Activated T-helper 1 cell treated with anti-CD3 and anti-CD28 coated beads, Interleukin-12 subunit alpha, Interleukin-12 subunit beta, Interleukin-2, Interleukin-4 antibody, amounts not matched to agents 30 ng/mL and 10 ng/mL and 1 ng/mL, durations not matched to agents 14 hours and 24 hours and 36 hours (primary cell): ENCODE results near the gene URB2. TPM values are rescaled to one million over a fixed set of nuclear protein-coding genes. Genes with fewer than 3 reads are reported as not detected.
"Not testable (repeated sequence)": the region's sequence is repeated elsewhere in the genome, so short reads cannot be mapped to it uniquely, and the experiment has no call there.

Experiments
- DNase-seq: peaks from one replicate; pipeline ENCODE4 v3.0.0; 2021; ENCODE audit warnings: low spot score
- H3K27ac Mint-ChIP-seq: one replicate; pipeline ENCODE4 v1.8.0; 2021; ENCODE audit warnings: mild to moderate bottlenecking, mixed read lengths
- H3K27me3 Mint-ChIP-seq: one replicate; pipeline ENCODE4 v1.8.0; 2022; ENCODE audit warnings: mild to moderate bottlenecking, moderate library complexity, mixed read lengths; ENCODE audit not compliant: insufficient read depth
- H3K36me3 Mint-ChIP-seq: one replicate; pipeline ENCODE4 v1.8.0; 2021; ENCODE audit warnings: low read depth, mixed read lengths
- H3K4me1 Mint-ChIP-seq: one replicate; pipeline ENCODE4 v1.8.0; 2021; ENCODE audit warnings: low read depth, mixed read lengths
- H3K4me3 Mint-ChIP-seq: one replicate; pipeline ENCODE4 v1.8.0; 2021; ENCODE audit warnings: mild to moderate bottlenecking, moderate library complexity, mixed read lengths
- H3K9me3 Mint-ChIP-seq: one replicate; pipeline ENCODE4 v1.8.0; 2021; ENCODE audit warnings: mixed read lengths
- intact Hi-C: fragments of 100-400 bp; cut with micrococcal nuclease; formaldehyde crosslinking; loops from one replicate; pipeline ENCODE4 v1.15.1; 2024
- total RNA-seq: library from RNA; stranded (reverse); gene quantifications from 2 replicates; pipeline ENCODE4 v1.2.3, GENCODE V29; 2022

URB2 gene
- total RNA-seq, 1 donor from 2014 or later: 37.3 TPM

DNA sequence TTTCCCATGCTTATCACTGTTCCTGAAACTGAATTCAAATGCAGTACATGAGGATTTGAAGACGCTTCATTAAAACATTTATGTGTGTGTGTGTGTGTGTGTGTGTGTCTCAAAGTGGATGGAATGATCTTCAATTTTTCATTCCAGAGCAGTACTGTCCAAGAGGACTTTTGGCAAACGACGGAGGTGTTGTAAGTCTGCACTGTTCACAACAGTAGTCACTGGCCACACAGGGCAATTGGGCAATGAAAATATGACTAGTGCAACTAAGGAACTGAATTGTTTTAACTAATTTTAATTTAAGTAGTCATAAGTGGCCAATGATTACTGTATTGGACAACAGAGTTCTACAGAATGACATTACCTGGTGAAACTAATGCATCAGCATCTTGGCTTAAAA is 5.2 kb upstream of the URB2 start:
- Mint-ChIP-seq H3K9me3 (no peaks in the 10 kb centered on the region), H3K4me1 (peaks cover 49% of the 10 kb centered on the region), H3K27ac (no peak overlapping the region), H3K27me3 (no peaks in the 10 kb centered on the region), H3K36me3 (peaks cover 15% of the 10 kb centered on the region), H3K4me3 (no peak overlapping the region)
- DNase-seq: no peak
- intact Hi-C loops: loop anchor here (10.0 kb wide), 2 partner anchors 366 to 1244 kb away; partner anchors contain the start of gene C1orf198

DNA sequence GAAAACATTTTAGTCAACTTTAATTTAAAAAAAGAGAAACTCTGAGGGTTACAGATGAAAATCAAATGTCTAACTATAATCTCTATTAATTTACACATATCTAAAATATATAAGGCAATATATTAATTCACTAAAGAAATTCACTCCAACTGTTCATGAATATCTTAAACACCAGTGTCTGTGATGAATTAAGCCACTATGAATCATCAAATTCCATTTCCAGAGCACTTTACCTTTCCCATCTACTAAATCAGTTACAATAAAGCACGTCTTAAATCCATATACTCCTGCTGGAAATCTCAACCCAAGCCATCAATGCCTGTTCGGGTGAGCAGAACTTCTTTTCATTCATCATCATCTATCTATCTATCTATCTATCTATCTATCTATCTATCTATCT is 4.4 kb upstream of the URB2 start:
- Mint-ChIP-seq H3K9me3 (no peaks in the 10 kb centered on the region), H3K36me3 (peaks cover 15% of the 10 kb centered on the region), H3K27me3 (no peaks in the 10 kb centered on the region), H3K27ac (no peak overlapping the region), H3K4me3 (no peak overlapping the region), H3K4me1 (peaks cover 50% of the 10 kb centered on the region)
- intact Hi-C loops: loop anchor here (10.0 kb wide), 2 partner anchors 367 to 1243 kb away; partner anchors contain the start of gene C1orf198
- no peak for DNase-seq

DNA sequence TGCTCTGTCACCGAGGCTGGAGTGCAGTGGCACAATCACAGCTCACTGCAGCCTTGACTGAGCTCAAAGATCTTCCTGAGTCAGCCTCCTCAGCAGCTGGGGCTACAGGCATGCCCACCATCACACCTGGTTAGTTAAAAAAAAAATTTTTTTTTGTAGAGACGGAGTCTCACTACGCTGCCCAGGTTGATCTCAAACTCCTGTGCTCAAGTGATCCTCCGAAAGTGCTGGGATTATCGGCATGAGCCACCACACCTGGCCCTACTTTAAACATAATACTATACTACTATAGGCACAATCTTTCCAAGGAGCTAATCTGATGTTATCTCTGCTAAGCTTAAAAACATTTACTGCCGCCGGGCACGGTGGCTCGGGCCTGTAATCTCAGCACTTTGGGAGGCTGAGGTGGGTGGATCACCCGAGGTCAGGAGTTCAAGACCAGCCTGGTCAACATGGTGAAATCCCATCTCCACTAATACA is 3.4 kb upstream of the URB2 start:
- not testable (repeated sequence) for H3K4me3 Mint-ChIP-seq, H3K27ac Mint-ChIP-seq, H3K27me3 Mint-ChIP-seq, DNase-seq, H3K9me3 Mint-ChIP-seq
- intact Hi-C loops: loop anchor here (10.0 kb wide), 2 partner anchors 368 to 1242 kb away; partner anchors contain the start of gene C1orf198
- peaks cover 53% of the 10 kb centered on the region for H3K4me1 Mint-ChIP-seq
- peaks cover 17% of the 10 kb centered on the region for H3K36me3 Mint-ChIP-seq

DNA sequence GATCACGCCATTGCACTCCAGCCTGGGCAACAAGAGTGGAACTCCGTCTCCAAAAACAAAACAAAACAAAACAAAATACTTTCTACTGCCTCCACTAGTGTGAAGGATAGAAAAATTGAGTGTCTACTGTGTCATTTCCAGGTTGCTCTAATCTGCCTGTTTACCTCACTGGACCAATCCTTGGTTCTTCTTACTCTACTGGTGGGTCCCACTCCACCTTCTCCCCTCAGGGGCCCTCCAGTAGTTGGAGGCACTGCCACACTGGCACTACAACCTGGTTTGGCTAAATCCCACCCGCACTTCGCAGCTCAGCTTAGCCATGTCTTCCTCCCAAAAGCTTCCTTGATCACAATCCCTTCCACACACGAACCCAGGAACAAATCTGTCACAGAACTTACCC is 2.8 kb upstream of the URB2 start:
- DNase-seq: no peak
- H3K27me3 Mint-ChIP-seq: no peaks in the 10 kb centered on the region
- intact Hi-C loops: loop anchor here (10.0 kb wide), 2 partner anchors 368 to 1242 kb away; partner anchors contain the start of gene C1orf198
- peak overlapping the region; percentile 10 for H3K27ac Mint-ChIP-seq
- H3K36me3 Mint-ChIP-seq: peaks cover 14% of the 10 kb centered on the region
- H3K4me3 Mint-ChIP-seq: no peak overlapping the region
- no peaks in the 10 kb centered on the region for H3K9me3 Mint-ChIP-seq
- peaks cover 54% of the 10 kb centered on the region for H3K4me1 Mint-ChIP-seq

DNA sequence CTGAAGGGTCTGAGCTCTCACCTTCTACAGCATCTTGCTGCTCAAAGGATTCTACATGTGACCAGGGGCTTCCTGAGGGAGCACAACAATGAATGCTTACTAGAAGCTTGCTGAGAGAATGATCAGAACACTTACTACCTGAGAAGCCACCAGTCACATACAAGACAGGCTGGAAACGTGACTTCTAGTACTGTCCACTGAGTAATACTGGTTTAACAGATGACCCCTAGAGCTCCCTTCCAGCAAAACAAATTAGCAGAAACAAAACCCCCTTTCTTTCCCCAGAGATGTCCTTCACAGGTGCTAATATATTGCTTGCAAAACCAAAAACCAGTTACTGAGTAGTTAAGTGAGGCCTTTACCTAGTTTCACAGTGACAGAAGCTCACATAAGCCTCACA is 2.2 kb upstream of the URB2 start:
- no peak overlapping the region for H3K27ac Mint-ChIP-seq

DNA sequence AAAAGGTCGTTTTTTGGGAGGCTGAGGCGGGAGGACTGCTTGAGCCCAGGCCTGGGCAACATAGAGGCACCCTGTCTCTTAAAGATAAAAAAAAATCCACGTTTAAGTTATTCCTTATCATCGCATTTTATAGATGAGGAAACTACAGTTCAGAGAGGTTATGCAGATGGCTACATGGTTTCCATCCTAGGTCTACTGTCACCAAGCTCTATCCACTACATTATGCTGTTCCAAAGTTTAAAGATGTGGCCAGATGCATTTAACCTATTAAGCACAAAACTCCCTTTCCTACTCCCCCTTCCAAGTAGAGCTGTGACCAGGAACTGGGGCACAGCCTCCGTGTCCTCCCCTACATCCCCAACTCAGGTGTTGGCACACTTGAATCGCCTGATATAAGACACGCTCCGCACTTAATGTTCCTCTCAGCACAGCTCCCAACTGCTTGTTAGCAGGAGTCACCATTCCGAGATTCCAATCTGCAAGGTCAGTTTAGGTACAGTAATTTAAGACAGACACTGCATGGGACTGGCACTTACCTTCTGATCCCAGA is 1.5 kb upstream of the URB2 start:
- H3K27ac Mint-ChIP-seq: peak overlapping the region; percentile 95
- peaks cover 61% of the 10 kb centered on the region for H3K4me1 Mint-ChIP-seq
- intact Hi-C loops: loop anchor here (1.0 to 10.0 kb wide), 7 partner anchors 40 to 1713 kb away; partner anchors contain the start of genes ARV1, C1orf198, EXOC8 and IBA57
- no peak for DNase-seq
- peaks cover 26% of the 10 kb centered on the region for H3K36me3 Mint-ChIP-seq
- no peaks in the 10 kb centered on the region for H3K9me3 Mint-ChIP-seq
- peak overlapping the region; percentile 97 for H3K4me3 Mint-ChIP-seq
- H3K27me3 Mint-ChIP-seq: no peaks in the 10 kb centered on the region

More for the DNA sequence above, 2.2 kb upstream of the URB2 start:
- Mint-ChIP-seq H3K4me1 (peaks cover 60% of the 10 kb centered on the region), H3K27me3 (no peaks in the 10 kb centered on the region), H3K4me3 (peak overlapping the region; percentile 97), H3K36me3 (peaks cover 20% of the 10 kb centered on the region), H3K9me3 (no peaks in the 10 kb centered on the region)
- intact Hi-C loops: loop anchor here (1.0 to 10.0 kb wide), 3 partner anchors 40 to 1241 kb away; partner anchors contain the start of gene C1orf198
- DNase-seq: no peak

DNA sequence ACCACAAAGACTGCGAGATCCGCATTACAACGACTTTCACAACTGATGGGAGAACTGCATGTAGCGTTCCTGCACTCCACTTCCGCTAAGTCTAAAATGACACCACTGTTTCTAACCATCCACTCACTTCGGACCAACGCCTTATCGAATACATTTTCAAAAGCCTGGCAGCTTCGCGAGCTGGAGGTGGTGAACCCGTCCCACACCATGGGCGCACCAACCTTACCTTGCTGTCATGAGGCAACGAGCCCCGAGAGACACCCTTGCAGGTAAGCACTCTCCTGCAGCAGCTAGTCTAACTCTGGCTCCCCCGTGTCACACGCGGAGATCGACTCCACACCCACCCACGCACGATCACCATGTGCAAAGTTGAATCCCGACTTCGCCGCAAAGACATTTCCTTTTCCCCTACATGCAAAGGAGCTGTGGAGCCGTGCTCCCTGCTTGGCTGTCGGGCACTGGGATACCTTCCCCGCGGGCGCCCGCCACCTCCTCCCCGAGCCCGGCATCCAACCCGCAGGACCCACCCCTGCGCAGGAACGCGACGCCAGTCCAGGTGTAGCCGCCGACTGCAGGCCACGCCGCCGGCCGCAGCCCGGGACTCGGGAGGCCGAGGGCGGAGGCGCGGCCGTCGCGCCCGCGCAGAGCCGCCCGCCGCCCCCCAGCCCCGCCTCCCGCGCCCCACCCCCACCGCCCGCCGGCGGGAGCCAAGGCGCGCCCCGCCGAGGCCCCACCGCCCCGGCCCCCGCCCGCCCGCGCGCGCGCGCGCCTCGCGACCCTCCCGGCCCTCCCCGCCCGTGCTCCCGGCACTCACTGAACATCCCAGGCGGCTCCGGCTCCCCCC is 754 bp upstream of the URB2 start:
- peak; percentile 32 for DNase-seq
- peaks cover 32% of the 10 kb centered on the region for H3K36me3 Mint-ChIP-seq
- no peaks in the 10 kb centered on the region for H3K9me3 Mint-ChIP-seq
- peak overlapping the region; percentile 97 for H3K4me3 Mint-ChIP-seq
- peak overlapping the region; percentile 95 for H3K27ac Mint-ChIP-seq
- intact Hi-C loops: loop anchor here (5.0 to 10.0 kb wide), 6 partner anchors 353 to 1712 kb away; partner anchors contain the start of genes ARV1, C1orf198, EXOC8 and IBA57
- H3K4me1 Mint-ChIP-seq: peaks cover 61% of the 10 kb centered on the region
- H3K27me3 Mint-ChIP-seq: no peaks in the 10 kb centered on the region

DNA sequence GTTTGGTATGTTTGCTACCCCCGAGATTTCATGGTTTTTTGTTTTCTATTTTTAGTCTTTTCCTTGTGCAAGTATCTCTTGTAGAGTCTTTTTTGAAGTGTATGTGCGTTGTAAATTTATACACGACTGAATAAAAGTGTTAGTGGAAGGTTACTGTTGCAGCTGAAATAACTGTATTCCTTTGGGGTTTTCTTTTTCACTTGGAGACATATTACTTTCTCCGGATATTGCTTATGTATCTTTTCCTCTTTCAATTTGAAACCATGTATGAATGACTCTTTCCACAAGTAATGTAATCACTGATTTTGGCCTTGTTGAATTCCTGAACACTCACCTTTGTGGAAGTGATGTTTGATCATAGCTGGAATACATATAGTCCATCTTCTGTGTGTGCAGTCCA is 956 bp downstream of the URB2 start:
- peaks cover 58% of the 10 kb centered on the region for H3K4me1 Mint-ChIP-seq
- H3K4me3 Mint-ChIP-seq: peak overlapping the region; percentile 96
- peak overlapping the region; percentile 94 for H3K27ac Mint-ChIP-seq
- H3K36me3 Mint-ChIP-seq: peaks cover 37% of the 10 kb centered on the region
- DNase-seq: no peak
- H3K9me3 Mint-ChIP-seq: no peaks in the 10 kb centered on the region
- no peaks in the 10 kb centered on the region for H3K27me3 Mint-ChIP-seq
- intact Hi-C loops: loop anchor here (2.0 to 10.0 kb wide), 8 partner anchors 186 to 1902 kb away; partner anchors contain the start of genes ARV1, C1orf198, EXOC8 and IBA57

DNA sequence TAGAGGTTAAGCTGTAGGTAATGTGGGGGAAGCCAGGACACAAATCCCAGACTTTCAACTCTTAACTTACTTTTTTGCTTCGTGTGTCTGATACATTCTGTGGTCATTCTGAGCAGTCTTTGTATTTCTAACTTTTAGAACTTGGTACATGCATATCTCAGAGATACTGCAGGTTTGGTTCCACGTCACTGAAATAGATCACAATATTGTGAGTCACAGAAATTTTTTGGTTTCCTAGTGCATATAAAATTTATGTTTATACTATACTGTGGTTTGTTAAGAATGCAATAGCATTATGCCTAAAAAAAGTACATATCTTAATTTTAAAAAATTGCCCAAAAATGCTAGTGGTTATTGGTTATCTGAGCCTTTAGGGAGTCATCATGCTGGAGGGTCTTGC is 3.2 kb downstream of the URB2 start:
- Mint-ChIP-seq H3K36me3 (peaks cover 41% of the 10 kb centered on the region), H3K4me3 (no peak overlapping the region), H3K9me3 (no peaks in the 10 kb centered on the region), H3K27me3 (no peaks in the 10 kb centered on the region), H3K27ac (no peak overlapping the region), H3K4me1 (peaks cover 43% of the 10 kb centered on the region)
- intact Hi-C loops: loop anchor here (5.0 to 10.0 kb wide), 6 partner anchors 357 to 1708 kb away; partner anchors contain the start of genes ARV1, C1orf198, EXOC8 and IBA57
- no peak for DNase-seq

DNA sequence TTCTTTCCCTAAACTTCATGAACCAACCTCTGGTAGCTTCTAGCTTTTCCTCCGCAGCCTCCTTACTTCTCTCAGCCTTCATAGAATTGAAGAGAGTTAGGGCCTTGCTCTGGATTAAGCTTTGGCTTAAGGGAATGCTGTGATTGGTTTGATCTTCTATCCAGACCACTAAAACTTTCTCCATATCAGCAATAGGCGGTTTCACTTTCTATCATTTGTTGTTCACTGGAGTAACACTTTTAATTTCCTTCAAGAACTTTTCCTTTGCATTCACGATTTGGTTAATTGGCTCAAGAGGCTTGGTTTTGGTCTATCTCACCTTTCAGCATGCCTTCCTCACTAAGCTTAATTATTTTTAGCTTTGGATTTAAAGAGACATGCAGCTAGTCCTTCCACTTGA is 5.1 kb downstream of the URB2 start:
- DNase-seq: no peak
- Mint-ChIP-seq H3K27ac (no peak overlapping the region), H3K4me3 (no peak overlapping the region), H3K27me3 (no peaks in the 10 kb centered on the region), H3K4me1 (peaks cover 35% of the 10 kb centered on the region), H3K9me3 (no peaks in the 10 kb centered on the region), H3K36me3 (peaks cover 46% of the 10 kb centered on the region)
- intact Hi-C loops: no loop called here

DNA sequence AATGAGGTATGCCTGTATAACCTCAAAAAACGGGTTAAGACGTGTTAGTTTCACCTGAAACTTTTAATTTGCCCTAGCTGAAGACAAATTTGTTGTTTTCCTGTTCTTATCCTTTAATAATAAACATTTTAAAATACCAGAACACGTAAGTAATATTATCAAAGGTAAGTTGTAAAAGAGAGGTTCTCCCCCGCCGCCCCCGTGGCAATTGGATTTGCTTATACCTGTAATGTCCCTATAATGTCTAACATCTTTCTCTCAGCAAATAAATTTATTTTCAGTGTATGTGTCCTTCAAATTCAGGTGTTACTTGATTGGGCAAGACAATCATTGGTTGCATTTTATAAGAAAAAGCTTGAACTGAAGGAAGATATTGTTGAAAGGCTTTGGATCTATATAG is 5.9 kb downstream of the URB2 start:
- no peak overlapping the region for H3K27ac Mint-ChIP-seq
- intact Hi-C loops: no loop called here
- H3K27me3 Mint-ChIP-seq: no peaks in the 10 kb centered on the region
- DNase-seq: no peak
- peaks cover 52% of the 10 kb centered on the region for H3K36me3 Mint-ChIP-seq
- peaks cover 32% of the 10 kb centered on the region for H3K4me1 Mint-ChIP-seq
- no peaks in the 10 kb centered on the region for H3K9me3 Mint-ChIP-seq
- H3K4me3 Mint-ChIP-seq: no peak overlapping the region

DNA sequence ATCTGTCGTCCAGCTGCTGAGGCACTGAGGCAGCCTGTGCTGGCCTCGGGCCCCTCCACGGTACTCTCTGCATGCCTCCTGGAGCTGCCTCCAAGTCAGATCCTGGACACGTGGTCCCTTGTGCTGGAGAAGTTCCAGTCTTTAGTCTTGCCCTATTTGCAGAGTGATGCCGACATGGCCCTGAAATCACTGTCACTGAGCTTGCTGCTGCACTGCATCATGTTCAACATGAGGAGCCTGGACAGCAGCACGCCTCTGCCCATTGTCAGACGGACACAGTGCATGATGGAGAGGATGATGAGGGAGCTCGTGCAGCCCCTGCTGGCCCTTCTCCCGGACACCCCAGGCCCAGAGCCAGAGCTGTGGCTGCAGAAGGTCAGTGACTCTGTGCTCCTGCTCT is 10.0 kb downstream of the URB2 start:
- H3K27me3 Mint-ChIP-seq: no peaks in the 10 kb centered on the region
- no peak overlapping the region for H3K4me3 Mint-ChIP-seq
- peaks cover 44% of the 10 kb centered on the region for H3K36me3 Mint-ChIP-seq
- DNase-seq: no peak
- H3K4me1 Mint-ChIP-seq: peaks cover 5% of the 10 kb centered on the region
- no peak overlapping the region for H3K27ac Mint-ChIP-seq
- no peaks in the 10 kb centered on the region for H3K9me3 Mint-ChIP-seq
- intact Hi-C loops: no loop called here

DNA sequence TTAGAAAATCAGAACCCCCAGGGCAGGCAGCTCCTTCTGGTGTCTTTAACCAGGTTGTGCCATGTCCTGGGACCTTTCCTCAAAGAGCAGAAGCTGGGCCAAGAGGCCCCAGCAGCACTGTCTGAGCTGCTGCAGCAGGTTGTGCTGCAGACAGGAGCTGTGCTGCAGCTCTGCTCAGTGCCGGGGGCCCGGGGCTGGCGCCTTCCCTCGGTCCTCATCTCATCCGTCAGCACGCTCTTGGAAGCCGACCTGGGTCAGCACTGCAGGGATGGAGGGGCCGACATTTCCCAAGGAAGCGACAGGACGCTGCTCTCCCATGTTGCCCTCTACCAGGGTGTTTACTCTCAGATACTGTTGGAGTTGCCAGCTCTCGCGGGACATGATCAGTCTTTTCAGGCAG is 11.7 kb downstream of the URB2 start:
- intact Hi-C loops: no loop called here

More for the DNA sequence above, 11.7 kb downstream of the URB2 start:
- Mint-ChIP-seq H3K27ac (no peak overlapping the region), H3K27me3 (no peaks in the 10 kb centered on the region), H3K4me1 (no peaks in the 10 kb centered on the region), H3K4me3 (no peak overlapping the region), H3K36me3 (peaks cover 38% of the 10 kb centered on the region), H3K9me3 (no peaks in the 10 kb centered on the region)
- DNase-seq: no peak
